HG03175 (cell line): ENCODE data around the gene EFNB1.

ENCODE experiments used
- ATAC-seq: cut with Tn5 transposase; IDR thresholded peaks from one replicate; pipeline ENCODE4 v1.9.1; 2021; ENCODE audit warnings: mild to moderate bottlenecking, moderate library complexity; ENCODE audit not compliant: unreplicated experiment

Gene EFNB1

DNA sequence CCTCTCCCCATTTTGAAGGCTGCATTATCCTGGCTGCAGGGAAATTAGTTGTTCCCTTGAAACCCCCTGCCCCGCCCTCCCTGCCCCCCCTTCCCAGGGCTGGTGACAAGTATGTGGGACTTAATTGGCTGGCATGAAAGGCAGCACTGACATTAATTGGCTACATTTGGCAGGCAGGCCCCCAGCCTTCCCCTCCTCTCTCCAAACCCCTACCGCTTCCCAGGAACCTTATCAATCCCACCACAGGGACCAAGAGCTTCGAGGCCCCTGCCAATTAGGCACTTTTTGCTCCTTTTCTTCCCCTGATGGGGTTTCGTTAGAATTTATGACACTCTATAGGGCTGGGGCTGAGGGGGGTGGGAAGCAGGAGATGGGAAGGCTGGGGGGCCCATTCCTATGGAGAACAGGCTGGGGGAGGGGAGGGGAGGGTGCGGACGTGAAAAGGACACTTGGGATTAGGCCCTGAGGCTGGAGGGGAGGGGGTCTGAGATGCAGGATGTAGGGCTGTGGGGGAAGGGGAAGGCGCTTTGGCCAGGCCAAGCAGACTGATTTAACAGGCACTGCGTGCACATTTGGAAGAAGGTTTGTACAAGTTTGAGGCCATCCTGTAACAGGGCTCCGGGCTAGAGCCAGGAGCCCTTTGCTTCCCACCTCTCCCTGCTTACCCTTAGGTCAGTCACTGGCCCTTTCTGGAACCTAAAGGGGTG lies 52.2 kb downstream of the EFNB1 start:
- no peak for ATAC-seq

DNA sequence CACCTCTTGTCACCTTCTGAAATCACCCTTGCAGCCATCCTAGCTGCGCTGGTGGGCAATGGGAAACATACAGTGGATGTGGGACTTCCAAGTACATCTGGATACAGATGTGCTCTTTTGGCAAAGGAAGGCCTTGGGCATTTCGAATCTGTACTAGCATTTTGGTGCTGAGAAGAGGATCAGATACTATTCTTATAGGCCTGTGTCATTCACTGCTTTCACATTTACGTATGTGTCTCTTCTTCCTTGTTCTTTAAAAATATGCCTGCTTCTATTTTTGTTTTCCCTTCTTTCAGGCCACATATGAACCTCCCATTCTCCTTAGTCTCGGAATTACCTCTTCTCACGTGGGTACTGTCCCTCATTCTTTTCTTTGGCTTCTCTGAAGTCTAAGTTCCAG lies 53.1 kb downstream of the EFNB1 start:
- no peak for ATAC-seq

DNA sequence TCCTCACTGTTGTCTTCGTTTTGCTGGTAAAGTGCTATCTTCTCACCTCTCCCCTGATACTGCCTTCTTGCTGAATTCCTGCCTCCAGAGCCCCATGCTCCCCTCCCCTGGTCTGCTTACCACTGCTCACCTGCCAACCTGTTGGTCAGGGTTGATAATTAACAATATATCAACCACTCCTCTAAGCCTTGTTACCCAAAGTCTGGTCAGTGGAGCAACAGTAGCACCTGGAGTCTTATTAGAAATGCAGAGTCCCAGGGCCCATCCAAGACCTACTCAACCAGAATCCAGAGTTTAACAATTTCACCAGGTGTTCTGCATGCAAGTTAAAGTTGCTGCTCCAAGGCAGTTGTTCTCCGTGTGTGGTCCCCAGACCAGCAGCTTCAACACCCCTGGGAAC lies 55.0 kb downstream of the EFNB1 start:
- ATAC-seq = no peak

DNA sequence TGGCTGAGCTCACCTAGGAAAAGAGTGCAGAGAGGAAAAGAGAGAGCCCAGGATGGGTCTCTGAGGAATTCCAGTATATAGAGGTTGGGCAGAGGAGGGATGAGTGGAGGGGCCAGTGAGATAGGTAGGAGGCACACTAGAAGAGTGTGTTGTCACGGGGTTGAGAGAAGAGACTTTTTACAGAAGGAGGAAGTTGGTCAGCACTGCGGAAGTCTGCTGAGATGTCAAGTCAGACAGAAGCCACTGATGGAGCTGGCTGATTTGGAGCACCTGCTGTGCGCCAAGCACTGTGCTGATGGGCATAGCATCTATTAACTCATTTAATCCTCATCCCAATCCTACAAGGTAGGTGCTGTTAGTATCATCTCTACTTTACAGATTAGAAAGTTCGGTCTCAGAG lies 60.4 kb downstream of the EFNB1 start:
- no peak for ATAC-seq
